Measurements from ENCODE around the gene FASTKD3. TPM values are rescaled to one million over a fixed set of nuclear protein-coding genes. Genes with fewer than 3 reads are reported as not detected.
"Not testable (repeated sequence)": the region's sequence is repeated elsewhere in the genome, so short reads cannot be mapped to it uniquely, and the experiment has no call there.

The FASTKD3 gene, protein sequence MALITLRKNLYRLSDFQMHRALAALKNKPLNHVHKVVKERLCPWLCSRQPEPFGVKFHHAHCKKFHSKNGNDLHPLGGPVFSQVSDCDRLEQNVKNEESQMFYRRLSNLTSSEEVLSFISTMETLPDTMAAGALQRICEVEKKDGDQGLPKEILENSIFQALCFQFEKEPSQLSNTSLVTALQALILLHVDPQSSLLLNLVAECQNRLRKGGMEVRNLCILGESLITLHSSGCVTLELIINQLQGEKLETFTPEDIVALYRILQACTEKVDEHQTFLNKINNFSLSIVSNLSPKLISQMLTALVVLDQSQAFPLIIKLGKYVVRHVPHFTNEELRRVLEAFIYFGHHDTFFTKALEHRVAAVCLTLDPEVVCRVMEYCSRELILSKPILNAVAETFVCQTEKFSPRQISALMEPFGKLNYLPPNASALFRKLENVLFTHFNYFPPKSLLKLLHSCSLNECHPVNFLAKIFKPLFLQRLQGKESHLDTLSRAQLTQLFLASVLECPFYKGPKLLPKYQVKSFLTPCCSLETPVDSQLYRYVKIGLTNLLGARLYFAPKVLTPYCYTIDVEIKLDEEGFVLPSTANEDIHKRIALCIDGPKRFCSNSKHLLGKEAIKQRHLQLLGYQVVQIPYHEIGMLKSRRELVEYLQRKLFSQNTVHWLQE
- 5.8 and 7.0 TPM in 2 replicates for total RNA-seq
- long read RNA-seq, transcript FASTKD3-201 (7 exons, 2,402 nt), result major isoform, 11 of 33 reads
- long read RNA-seq, partial matches to known transcripts, result 4 of 33 reads
- long read RNA-seq, other reads (novel, unspliced or antisense), result 18 of 33 reads

- Mint-ChIP-seq H3K4me1 (ENCODE audit: unreplicated experiment) (peaks cover 20% of the 10 kb centered on the region), H3K4me3 (ENCODE audit: unreplicated experiment) (peak within 1 kb of the TSS; percentile 94), H3K27me3 (ENCODE audit: unreplicated experiment) (no peaks in the 10 kb centered on the region), H3K36me3 (ENCODE audit: unreplicated experiment) (peaks cover 6% of the 10 kb centered on the region), H3K27ac (ENCODE audit: unreplicated experiment) (peak within 1 kb of the TSS; percentile 76), H3K9me3 (ENCODE audit: unreplicated experiment) (no peaks in the 10 kb centered on the region)
- TF ChIP-seq, protein P1, sequence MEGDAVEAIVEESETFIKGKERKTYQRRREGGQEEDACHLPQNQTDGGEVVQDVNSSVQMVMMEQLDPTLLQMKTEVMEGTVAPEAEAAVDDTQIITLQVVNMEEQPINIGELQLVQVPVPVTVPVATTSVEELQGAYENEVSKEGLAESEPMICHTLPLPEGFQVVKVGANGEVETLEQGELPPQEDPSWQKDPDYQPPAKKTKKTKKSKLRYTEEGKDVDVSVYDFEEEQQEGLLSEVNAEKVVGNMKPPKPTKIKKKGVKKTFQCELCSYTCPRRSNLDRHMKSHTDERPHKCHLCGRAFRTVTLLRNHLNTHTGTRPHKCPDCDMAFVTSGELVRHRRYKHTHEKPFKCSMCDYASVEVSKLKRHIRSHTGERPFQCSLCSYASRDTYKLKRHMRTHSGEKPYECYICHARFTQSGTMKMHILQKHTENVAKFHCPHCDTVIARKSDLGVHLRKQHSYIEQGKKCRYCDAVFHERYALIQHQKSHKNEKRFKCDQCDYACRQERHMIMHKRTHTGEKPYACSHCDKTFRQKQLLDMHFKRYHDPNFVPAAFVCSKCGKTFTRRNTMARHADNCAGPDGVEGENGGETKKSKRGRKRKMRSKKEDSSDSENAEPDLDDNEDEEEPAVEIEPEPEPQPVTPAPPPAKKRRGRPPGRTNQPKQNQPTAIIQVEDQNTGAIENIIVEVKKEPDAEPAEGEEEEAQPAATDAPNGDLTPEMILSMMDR (IDR thresholded peaks at IDR 0.05), result no peak
- peak; percentile 96 for DNase-seq (ENCODE audit: extremely low spot score, unreplicated experiment)
Measured at GRCh38 chr5:7868773-7869473, at the start of gene FASTKD3, which contains the start of gene MTRR. TSS of gene FASTKD3 (minus strand) at chr5:7869031. CDS start at chr5:7868083, 948 bp downstream. TSS of gene MTRR (plus strand) at chr5:7869148. CDS start at chr5:7870795, 1,647 bp downstream.

DNA sequence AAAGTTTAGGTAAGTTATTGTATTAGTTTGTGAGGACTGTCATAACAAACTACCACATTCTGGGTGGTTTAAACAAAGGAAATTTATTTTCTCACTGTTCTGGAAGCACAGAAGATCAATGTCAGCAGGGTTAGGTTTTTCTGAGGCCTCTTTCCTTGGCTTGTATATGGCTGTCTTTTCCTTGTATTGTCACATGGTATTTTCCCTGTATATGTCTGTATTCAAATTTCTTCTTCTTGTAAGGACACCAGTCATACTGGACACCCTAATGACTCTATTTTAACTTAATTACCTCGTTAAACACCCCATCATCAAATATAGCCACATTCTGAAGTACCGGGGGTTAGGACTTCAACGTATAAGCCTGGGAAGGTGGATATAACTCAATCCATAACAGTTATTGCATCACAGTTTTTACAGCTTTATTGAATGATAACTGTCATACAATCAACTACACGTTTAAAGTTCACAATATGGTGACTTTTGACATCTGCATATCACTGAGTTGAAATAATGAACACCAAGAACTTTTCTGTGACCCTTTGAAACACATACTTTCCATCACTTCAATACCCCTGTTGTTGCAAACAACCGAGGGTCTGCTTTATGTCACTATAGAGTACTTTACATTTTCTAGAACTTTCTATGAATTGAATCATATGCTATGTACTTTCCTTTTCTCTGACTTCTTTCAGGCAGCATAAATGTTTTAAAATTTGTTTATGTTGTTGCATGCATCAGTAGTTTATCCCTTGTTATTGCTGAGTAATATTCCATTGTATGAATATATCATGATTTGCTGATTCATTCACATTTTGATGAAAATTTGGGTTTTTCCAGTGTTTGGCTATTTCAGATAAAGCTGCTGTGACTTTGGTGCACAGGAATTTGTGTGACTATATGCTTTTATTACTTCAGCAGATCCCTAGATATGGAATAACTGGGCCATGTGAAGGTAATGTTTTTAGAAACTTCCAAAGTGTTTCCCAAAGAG is 48.6 kb upstream of the FASTKD3 start:
- TF ChIP-seq, protein P1 (IDR thresholded peaks at IDR 0.05), result no peak
- DNase-seq (ENCODE audit: extremely low spot score, unreplicated experiment), result no peak
- Mint-ChIP-seq H3K4me3 (ENCODE audit: unreplicated experiment) (no peak overlapping the region), H3K9me3 (ENCODE audit: unreplicated experiment) (peaks cover 10% of the 10 kb centered on the region), H3K4me1 (ENCODE audit: unreplicated experiment) (no peaks in the 10 kb centered on the region), H3K27ac (ENCODE audit: unreplicated experiment) (no peak overlapping the region), H3K27me3 (ENCODE audit: unreplicated experiment) (no peaks in the 10 kb centered on the region), H3K36me3 (ENCODE audit: unreplicated experiment) (peaks cover 6% of the 10 kb centered on the region)

DNA sequence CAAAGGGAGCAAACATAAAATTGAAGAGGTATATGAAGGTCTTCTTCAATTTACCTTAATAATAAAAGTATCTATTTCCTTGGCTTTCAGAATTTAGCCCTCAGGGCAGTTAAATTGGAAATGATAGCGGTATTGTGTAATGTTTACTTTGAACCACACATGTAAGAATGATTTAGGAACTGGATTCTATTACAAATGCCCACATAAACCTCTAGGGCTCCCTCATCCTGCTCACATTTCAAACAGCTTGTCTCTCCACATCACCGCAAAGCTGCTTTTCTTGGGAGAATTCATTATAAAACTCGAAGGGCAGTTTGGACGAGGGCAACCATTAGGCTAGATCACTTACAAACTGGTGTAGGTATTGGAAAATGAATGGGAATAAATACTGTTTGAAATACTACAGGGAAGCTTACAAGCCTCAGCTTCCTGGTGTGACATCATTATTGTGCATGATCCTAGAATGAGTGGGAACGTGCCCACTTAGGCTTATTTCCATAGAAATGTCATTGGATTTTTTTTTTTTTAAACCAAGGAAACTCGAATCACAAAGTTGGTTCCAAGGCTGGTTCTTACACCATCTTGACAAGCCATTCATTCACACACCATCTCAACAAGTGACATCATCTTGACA is 47.5 kb upstream of the FASTKD3 start:
- no peak for DNase-seq (ENCODE audit: extremely low spot score, unreplicated experiment)
- peaks cover 10% of the 10 kb centered on the region for H3K9me3 Mint-ChIP-seq (ENCODE audit: unreplicated experiment)
- TF ChIP-seq, protein P1 (IDR thresholded peaks at IDR 0.05), result no peak
- H3K4me1 Mint-ChIP-seq (ENCODE audit: unreplicated experiment), result no peaks in the 10 kb centered on the region
- H3K4me3 Mint-ChIP-seq (ENCODE audit: unreplicated experiment), result no peak overlapping the region
- H3K36me3 Mint-ChIP-seq (ENCODE audit: unreplicated experiment), result peaks cover 11% of the 10 kb centered on the region
- no peaks in the 10 kb centered on the region for H3K27me3 Mint-ChIP-seq (ENCODE audit: unreplicated experiment)
- H3K27ac Mint-ChIP-seq (ENCODE audit: unreplicated experiment), result no peak overlapping the region

- not testable (repeated sequence) for H3K4me3 Mint-ChIP-seq (ENCODE audit: unreplicated experiment); H3K27me3 Mint-ChIP-seq (ENCODE audit: unreplicated experiment); DNase-seq (ENCODE audit: extremely low spot score, unreplicated experiment); H3K4me1 Mint-ChIP-seq (ENCODE audit: unreplicated experiment); H3K27ac Mint-ChIP-seq (ENCODE audit: unreplicated experiment)
- Mint-ChIP-seq H3K36me3 (ENCODE audit: unreplicated experiment) (peaks cover 36% of the 10 kb centered on the region), H3K9me3 (ENCODE audit: unreplicated experiment) (peaks cover 31% of the 10 kb centered on the region)
Measured at GRCh38 chr5:7911429-7911771, 42.6 kb upstream of the FASTKD3 start.

Data from osteocyte (in vitro differentiated cells).